ENCODE measurements around the gene RASIP1.

The RASIP1 gene

GRCh38 chr19:48670699-48671445, 69.5 kb downstream of the RASIP1 start:
- TF ChIP-seq CTCF (IDR thresholded peaks at IDR 0.05; ENCODE audit: insufficient read depth, low read depth, low read length, missing control alignments): no peak
- no peak for DNase-seq (ENCODE audit: low read depth)
- no peak overlapping the region for H3K4me3 ChIP-seq (ENCODE audit: low read depth, low read length)

Measured in GM12865 (cell line).